HG03342 (cell line): ENCODE results near the gene ZNF837.
A peak's percentile ranks its signal among the peaks of the same experiment; 100 is the strongest.
"Not testable (repeated sequence)": the region's sequence is repeated elsewhere in the genome, so short reads cannot be mapped to it uniquely, and the experiment has no call there.

ENCODE experiments used
- ATAC-seq: cut with Tn5 transposase; IDR thresholded peaks from one replicate; pipeline ENCODE4 v1.9.1; 2021; ENCODE audit warnings: mild to moderate bottlenecking, moderate library complexity; ENCODE audit not compliant: unreplicated experiment

ZNF837 gene

DNA sequence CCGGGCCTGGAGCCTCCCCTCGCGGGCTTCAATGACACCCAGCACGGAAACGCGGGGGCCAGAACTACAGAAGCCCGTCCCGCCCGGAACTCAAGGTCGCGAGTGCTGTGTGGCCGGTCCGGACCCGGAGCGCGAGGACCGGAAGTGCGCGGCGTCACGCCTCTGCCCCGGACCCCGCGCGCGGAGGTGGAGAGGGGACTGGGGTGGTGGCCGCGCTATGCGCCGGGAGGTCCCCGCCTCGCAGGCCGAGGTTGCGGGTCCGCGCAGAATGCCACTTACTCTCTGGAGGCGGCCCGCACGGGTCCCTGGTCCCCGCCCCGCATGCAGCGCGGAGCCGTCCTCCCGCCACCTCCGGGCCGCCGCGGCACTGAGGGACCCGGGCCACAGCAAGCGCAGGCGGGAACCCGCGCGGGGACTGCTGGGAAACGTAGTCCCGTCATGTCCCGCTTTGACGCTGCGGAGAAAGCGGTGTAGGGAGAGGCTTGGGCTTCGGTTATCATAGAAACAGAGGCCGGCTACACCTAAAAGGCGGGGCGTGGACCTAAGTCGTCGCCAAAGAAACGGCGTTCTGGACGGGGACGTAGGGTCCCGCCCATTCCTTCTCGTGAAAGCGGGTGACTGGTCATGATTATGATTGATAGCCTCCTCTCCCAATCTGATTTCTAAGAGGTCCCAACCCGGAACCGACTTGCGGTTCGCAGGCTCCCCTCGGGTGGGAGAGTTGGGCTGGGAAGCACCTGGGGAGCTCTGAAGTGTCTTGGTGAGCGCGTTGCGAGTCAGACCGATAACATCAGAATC, at the start of gene ZNF837:
TSS of gene ZNF837 (minus strand) at position 369 of the 798 bp plus-strand sequence. CDS start 11,698 bp downstream, outside the sequence.
- peak; percentile 74 for ATAC-seq

GRCh38 chr19:58429745-58430144, 48.9 kb upstream of the ZNF837 start:
- no peak for ATAC-seq

DNA sequence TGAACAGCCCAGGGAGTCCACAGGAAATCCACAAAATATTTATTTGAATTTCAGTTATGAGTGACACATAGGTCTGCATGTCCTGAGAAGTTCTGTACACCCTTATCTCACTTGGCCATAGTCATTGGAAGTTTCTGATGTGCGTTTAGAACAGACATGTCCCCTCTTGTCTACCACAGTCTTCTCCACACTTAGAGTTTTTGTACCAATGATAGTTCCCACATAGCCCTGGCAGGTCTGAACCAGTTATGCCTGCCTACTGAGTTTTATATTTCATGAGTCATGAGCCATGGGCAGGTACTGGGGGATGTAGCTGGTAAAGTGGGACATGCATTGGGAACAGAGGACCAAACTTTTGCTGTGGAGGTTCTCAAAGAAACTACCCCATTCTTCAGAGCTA, 47.8 kb upstream of the ZNF837 start:
- ATAC-seq = no peak

- no peak for ATAC-seq
Observed at GRCh38 chr19:58417071-58417470, 36.2 kb upstream of the ZNF837 start.

GRCh38 chr19:58416604-58417003, 35.8 kb upstream of the ZNF837 start:
- ATAC-seq = no peak

GRCh38 chr19:58409010-58409790, 28.4 kb upstream of the ZNF837 start:
- no peak for ATAC-seq

DNA sequence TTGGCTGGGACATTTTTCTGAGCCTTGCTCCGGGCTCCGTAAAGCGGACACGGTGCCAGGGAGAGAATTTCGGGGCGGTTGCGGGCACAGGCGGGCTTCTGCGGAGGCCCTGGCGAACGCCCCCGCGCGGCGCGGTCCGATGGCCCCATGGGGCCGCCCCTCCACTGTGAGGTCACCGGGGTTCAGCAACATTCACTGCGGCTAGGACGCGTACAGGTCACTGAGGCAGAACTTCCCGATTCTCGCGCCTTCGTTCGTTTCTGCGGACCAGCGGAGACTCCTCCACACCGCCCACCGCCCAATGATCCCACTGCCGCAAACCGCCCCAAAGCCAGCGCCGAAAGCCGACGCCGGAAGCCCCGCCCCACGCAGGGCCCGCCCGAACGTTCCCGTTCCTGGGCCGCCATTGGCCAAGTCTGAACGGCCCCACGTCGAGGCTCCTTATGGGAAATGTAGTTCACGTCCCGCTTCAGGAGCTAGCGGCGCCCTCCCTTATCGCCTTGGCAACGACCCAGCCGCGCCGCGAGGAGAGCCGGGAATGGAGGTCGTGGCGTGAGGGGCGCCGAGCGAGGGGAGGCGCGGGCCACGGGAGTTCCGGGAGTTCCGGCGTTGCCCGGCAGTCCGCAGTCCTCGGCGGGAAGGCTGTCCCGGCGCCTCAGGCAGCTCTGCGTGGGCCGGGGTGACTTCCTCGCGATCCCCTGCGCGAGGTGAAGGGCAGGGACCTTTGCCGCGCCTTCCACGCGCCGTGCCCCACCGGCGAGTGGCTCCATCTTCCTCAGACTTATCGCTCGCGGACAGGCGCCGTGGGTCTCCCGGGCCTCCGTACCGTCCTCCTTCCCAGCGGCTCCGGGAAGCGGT, 27.6 kb upstream of the ZNF837 start, which contains the start of gene ZNF584:
TSS of gene ZNF584 (plus strand) at position 498 of the 858 bp plus-strand sequence. CDS start 499 bp downstream, outside the sequence.
- peak; percentile 90 for ATAC-seq

GRCh38 chr19:58407658-58408151, 26.9 kb upstream of the ZNF837 start:
- ATAC-seq = peak; percentile 5

DNA sequence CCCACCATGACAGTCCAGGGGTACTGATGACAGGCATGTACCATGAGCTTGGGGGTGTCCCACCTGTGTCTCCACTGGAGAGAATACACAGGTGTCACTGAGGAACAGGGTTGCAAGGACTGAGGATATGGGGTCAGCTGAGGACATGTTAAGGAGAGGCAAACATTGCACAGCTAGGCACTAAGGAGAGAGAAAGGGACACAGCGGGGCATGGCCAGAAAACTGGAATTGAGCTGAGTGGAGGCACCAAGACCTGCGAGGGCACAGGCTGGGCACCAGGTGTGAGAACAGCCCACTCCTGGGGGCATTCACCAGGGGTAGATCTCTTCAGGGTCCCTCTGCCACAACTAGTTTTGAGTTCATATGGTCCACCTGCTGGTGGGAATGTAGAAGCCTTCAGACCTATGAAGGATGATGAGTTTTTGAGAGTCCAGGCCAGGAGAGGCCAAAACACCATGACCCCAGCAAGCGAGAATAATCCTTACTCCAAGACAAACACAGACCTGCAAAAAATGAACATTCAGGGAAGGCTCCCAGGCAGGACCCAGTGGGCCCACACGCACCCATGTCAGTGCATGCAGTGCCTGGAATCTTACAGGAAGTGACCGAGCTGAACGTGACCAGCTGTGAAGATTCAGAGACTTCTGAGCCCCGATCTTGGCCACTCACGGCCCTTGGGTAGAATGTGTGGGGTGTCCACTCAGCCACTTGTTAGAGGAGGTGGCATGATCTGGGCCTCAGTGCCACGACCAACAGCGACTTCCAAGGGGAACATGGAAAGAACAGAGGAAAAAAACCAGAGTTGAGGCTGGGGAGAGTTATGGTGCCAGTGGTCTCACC, 26.2 kb upstream of the ZNF837 start:
- no peak for ATAC-seq

GRCh38 chr19:58403920-58404478, 23.2 kb upstream of the ZNF837 start:
- ATAC-seq = not testable (repeated sequence)

- ATAC-seq = no peak
Observed at GRCh38 chr19:58401840-58402421, 21.1 kb upstream of the ZNF837 start.

GRCh38 chr19:58400916-58401839, 20.3 kb upstream of the ZNF837 start:
- ATAC-seq = peak; percentile 96

- ATAC-seq = no peak
Observed at GRCh38 chr19:58400316-58400915, 19.6 kb upstream of the ZNF837 start.

- no peak for ATAC-seq
Observed at GRCh38 chr19:58399903-58400302, 19.1 kb upstream of the ZNF837 start.

GRCh38 chr19:58398545-58398944, 17.7 kb upstream of the ZNF837 start:
- no peak for ATAC-seq

- ATAC-seq = no peak
Observed at GRCh38 chr19:58398087-58398486, 17.3 kb upstream of the ZNF837 start.

DNA sequence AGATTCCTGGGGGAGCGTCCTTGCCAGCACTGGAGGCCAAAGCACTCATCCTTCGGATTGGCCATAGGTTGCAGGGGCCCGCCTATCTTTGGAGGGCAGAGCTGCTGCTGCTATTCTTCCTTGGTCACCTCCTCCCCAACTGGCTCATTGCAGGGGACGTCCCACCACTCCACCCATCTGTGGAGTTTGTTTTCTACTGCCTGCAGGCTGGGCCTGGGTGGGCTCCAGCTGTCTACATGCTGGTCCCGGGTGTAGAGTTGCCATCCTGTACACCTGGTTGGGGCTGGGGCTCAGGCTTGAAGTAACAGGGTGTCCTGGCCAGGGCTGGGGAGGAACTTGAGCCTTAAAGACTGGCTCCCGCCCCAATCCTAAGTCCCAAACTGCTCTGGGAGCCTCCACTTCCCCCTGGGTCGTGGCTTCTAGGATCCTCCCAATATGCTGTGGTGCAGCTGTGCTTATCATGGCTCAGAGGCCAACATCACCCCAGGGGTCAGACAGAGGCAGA, 16.8 kb upstream of the ZNF837 start:
- ATAC-seq = no peak
